ENCODE measurements around the gene STK17B. TPM values are rescaled to one million over a fixed set of nuclear protein-coding genes. Genes with fewer than 3 reads are reported as not detected.

Gene STK17B
- total RNA-seq, 1 experiment from 2014 or later = 14.9 TPM

- no peaks in the 10 kb centered on the region for H3F3A ChIP-seq (ENCODE audit: insufficient read depth, low read depth)
- no peaks in the 10 kb centered on the region for H4K20me1 ChIP-seq (ENCODE audit: insufficient read depth)
- no peak overlapping the region for H3K4me2 ChIP-seq
- no peaks in the 10 kb centered on the region for H3K79me2 ChIP-seq (ENCODE audit: low read depth)
- intact Hi-C loops (cut with micrococcal nuclease; ENCODE audit: unreplicated experiment) = no loop called here
- H3K4me1 ChIP-seq (replicated peaks; ENCODE audit: insufficient read depth) = no peaks in the 10 kb centered on the region
- H3K27me3 ChIP-seq (ENCODE audit: insufficient read depth, low read depth) = no peaks in the 10 kb centered on the region
- DNase-seq = no peak
- H3K9me2 ChIP-seq (ENCODE audit: insufficient read depth) = no peaks in the 10 kb centered on the region
- no TSS peak for BruUV-seq (replicated peaks)
- H2AFZ ChIP-seq = no peak overlapping the region
- no peak overlapping the region for H3K4me3 ChIP-seq
- H3K27ac ChIP-seq = no peak overlapping the region
- no peaks in the 10 kb centered on the region for H3K9me3 ChIP-seq (ENCODE audit: insufficient read depth, low read depth)
- POLR2A ChIA-PET (ENCODE audit: unreplicated experiment) = no interaction called here
- H3K36me3 ChIP-seq (ENCODE audit: low read depth) = 0 out of 2 replicates have a peak, but pooled peaks cover 3% of the 10 kb centered on the region
- TF ChIP-seq EZH2 (IDR thresholded peaks at IDR 0.05; ENCODE audit: low read depth) (no peak), CTCF (conservative IDR thresholded peaks at IDR 0.05) (no peak)
- CTCF ChIA-PET = no interaction called here
These were observed 28.6 kb downstream of the STK17B start for GRCh38 chr2:196142825-196143224.

- Histone ChIP-seq H3K4me2 (no peak overlapping the region), H3K36me3 (ENCODE audit: low read depth) (peaks cover 8% of the 10 kb centered on the region), H3K79me2 (ENCODE audit: low read depth) (no peaks in the 10 kb centered on the region), H4K20me1 (ENCODE audit: insufficient read depth) (no peaks in the 10 kb centered on the region), H2AFZ (no peak overlapping the region), H3K9me3 (ENCODE audit: insufficient read depth, low read depth) (no peaks in the 10 kb centered on the region), H3K27ac (no peak overlapping the region), H3K4me3 (no peak overlapping the region), H3K27me3 (ENCODE audit: insufficient read depth, low read depth) (no peaks in the 10 kb centered on the region), H3K9me2 (ENCODE audit: insufficient read depth) (no peaks in the 10 kb centered on the region), H3K4me1 (replicated peaks; ENCODE audit: insufficient read depth) (no peaks in the 10 kb centered on the region), H3F3A (ENCODE audit: insufficient read depth, low read depth) (no peaks in the 10 kb centered on the region)
- no TSS peak for BruUV-seq (replicated peaks)
- ChIA-PET CTCF (no interaction called here), POLR2A (ENCODE audit: unreplicated experiment) (no interaction called here)
- intact Hi-C loops (cut with micrococcal nuclease; ENCODE audit: unreplicated experiment) = no loop called here
- TF ChIP-seq CTCF (conservative IDR thresholded peaks at IDR 0.05) (no peak), EZH2 (IDR thresholded peaks at IDR 0.05; ENCODE audit: low read depth) (no peak)
- DNase-seq = no peak
These were observed 31.2 kb downstream of the STK17B start for GRCh38 chr2:196140213-196140612.

- Histone ChIP-seq H3K4me2 (no peak overlapping the region), H3K4me3 (no peak overlapping the region), H4K20me1 (ENCODE audit: insufficient read depth) (no peaks in the 10 kb centered on the region), H3K79me2 (ENCODE audit: low read depth) (no peaks in the 10 kb centered on the region), H3K36me3 (ENCODE audit: low read depth) (peaks cover 8% of the 10 kb centered on the region), H3K9me3 (ENCODE audit: insufficient read depth, low read depth) (no peaks in the 10 kb centered on the region), H3K9me2 (ENCODE audit: insufficient read depth) (no peaks in the 10 kb centered on the region), H3K27me3 (ENCODE audit: insufficient read depth, low read depth) (no peaks in the 10 kb centered on the region), H3K27ac (no peak overlapping the region), H3K4me1 (replicated peaks; ENCODE audit: insufficient read depth) (no peaks in the 10 kb centered on the region), H3F3A (ENCODE audit: insufficient read depth, low read depth) (no peaks in the 10 kb centered on the region), H2AFZ (no peak overlapping the region)
- no TSS peak for BruUV-seq (replicated peaks)
- CTCF ChIA-PET = no interaction called here
- POLR2A ChIA-PET (ENCODE audit: unreplicated experiment) = no interaction called here
- no peak for TF ChIP-seq CTCF (conservative IDR thresholded peaks at IDR 0.05)
- TF ChIP-seq EZH2 (IDR thresholded peaks at IDR 0.05; ENCODE audit: low read depth) = no peak
- DNase-seq = no peak
- intact Hi-C loops (cut with micrococcal nuclease; ENCODE audit: unreplicated experiment) = no loop called here
These were observed 34.1 kb downstream of the STK17B start for GRCh38 chr2:196137271-196137670.

All from PC-9 (cell line).